H1 (cell line): ENCODE data around the gene ASPA. TPM values are rescaled to one million over a fixed set of nuclear protein-coding genes. Genes with fewer than 3 reads are reported as not detected.

Source experiments
- CTCF ChIA-PET: fragments of 300-600 bp; sonication (Branson Sonifier 250); formaldehyde crosslinking; loops from one replicate; lab custom pipeline; 2021; ENCODE audit not compliant: partially characterized antibody; lab: Charles Lee
- POLR2A ChIA-PET: fragments of 300-600 bp; sonication (Branson Sonifier 250); formaldehyde crosslinking; loops from one replicate; lab custom pipeline; 2021; ENCODE audit warnings: inconsistent platforms; ENCODE audit not compliant: partially characterized antibody; lab: Charles Lee
- DNase-seq, 2 experiments: peaks; one replicate each; pipeline versions ENCODE4 v3.0.0 to v3.0.0-alpha.2; 2010 to 2022; ENCODE audit warnings: low spot score in 2 of 2, low read depth in 1 of 2, mixed read lengths in 1 of 2
- FAIRE-seq: peaks from 2 replicates; lab custom pipeline; 2011; peaks lifted over from hg19 to GRCh38; lab: Jason Lieb, UNC
- H2AFZ ChIP-seq: 2 replicates; pipeline ENCODE4 v1.8.1; 2012; ENCODE audit warnings: low read length, inconsistent platforms
- H2AK5ac ChIP-seq: 2 replicates; pipeline ENCODE4 v1.6.1; 2013; ENCODE audit warnings: low read depth, low read length
- H2BK120ac ChIP-seq: replicated peaks from 2 replicates; pipeline ENCODE3; 2013; ENCODE audit warnings: low read depth, low read length, inconsistent platforms
- H2BK12ac ChIP-seq: 2 replicates; pipeline ENCODE4 v1.6.1; 2013; ENCODE audit warnings: low read depth, low read length
- H2BK15ac ChIP-seq: 2 replicates; pipeline ENCODE4 v1.6.1; 2013; ENCODE audit warnings: low read length
- H2BK20ac ChIP-seq: 2 replicates; pipeline ENCODE4 v1.6.1; 2013; ENCODE audit warnings: low read length
- H2BK5ac ChIP-seq: 2 replicates; pipeline ENCODE4 v1.6.1; 2013; ENCODE audit warnings: low read depth, low read length
- H3K14ac ChIP-seq: 2 replicates; pipeline ENCODE4 v1.6.1; 2013; ENCODE audit warnings: inconsistent platforms; ENCODE audit not compliant: insufficient read length
- H3K18ac ChIP-seq: 2 replicates; pipeline ENCODE4 v1.6.1; 2013; ENCODE audit warnings: low read length; ENCODE audit errors: extremely low read depth
- H3K23ac ChIP-seq: 2 replicates; pipeline ENCODE4 v1.6.1; 2013; ENCODE audit warnings: inconsistent platforms; ENCODE audit not compliant: insufficient read length
- H3K23me2 ChIP-seq: 2 replicates; pipeline ENCODE4 v1.6.1; 2013; ENCODE audit warnings: low read depth, low read length
- H3K27ac ChIP-seq: 2 replicates; pipeline ENCODE4 v1.6.1; 2011; ENCODE audit warnings: low read depth, low read length, inconsistent platforms
- H3K27me3 ChIP-seq, 4 experiments: replicated peaks in 1 of 4; 1 replicate in 1 of 4; 2 replicates in 3 of 4; pipeline versions ENCODE4 v1.6.1 to v1.8.1; 2011 to 2013; ENCODE audit warnings: low read length in 3 of 4, mild to moderate bottlenecking in 3 of 4, inconsistent platforms in 2 of 4, mixed read lengths in 2 of 4, moderate library complexity in 1 of 4; ENCODE audit not compliant: control insufficient read depth in 3 of 4, insufficient read depth in 3 of 4; ENCODE audit errors: extremely low read depth in 1 of 4
- H3K36me3 ChIP-seq, 4 experiments: 2 replicates each; pipeline versions ENCODE4 v1.6.1 to v1.8.1; 2011 to 2013; ENCODE audit warnings: mild to moderate bottlenecking in 4 of 4, low read length in 3 of 4, moderate library complexity in 2 of 4, control low read depth in 1 of 4, inconsistent platforms in 1 of 4; ENCODE audit not compliant: insufficient read depth in 4 of 4, control insufficient read depth in 2 of 4
- H3K4ac ChIP-seq: replicated peaks from 2 replicates; pipeline ENCODE3; 2013; ENCODE audit warnings: low read length, low read depth, mixed read lengths, inconsistent platforms; ENCODE audit not compliant: insufficient read length
- H3K4me1 ChIP-seq, 4 experiments: replicated peaks in 1 of 4; 1 replicate in 1 of 4; 2 replicates in 3 of 4; pipeline versions ENCODE4 v1.6.1 to v1.8.1; 2011 to 2013; ENCODE audit warnings: low read length in 3 of 4, inconsistent platforms in 2 of 4, mixed read lengths in 1 of 4; ENCODE audit not compliant: insufficient read depth in 4 of 4, control insufficient read depth in 3 of 4
- H3K4me2 ChIP-seq, 2 experiments: 2 replicates each; pipeline versions ENCODE4 v1.6.1 to v1.8.1; 2011 to 2013; ENCODE audit warnings: low read depth in 2 of 2, low read length in 2 of 2, control low read depth in 1 of 2, inconsistent platforms in 1 of 2, mild to moderate bottlenecking in 1 of 2; ENCODE audit not compliant: insufficient read depth in 1 of 2
- H3K4me3 ChIP-seq, 4 experiments: fragments of 200-600, 300-600 bp in 1 of 4; sonication (generic), shearing (Covaris generic), sonication (Bioruptor Twin) in 1 of 4; 2 replicates each; pipeline versions ENCODE4 v1.5.1 to v1.8.1; 2011 to 2016; ENCODE audit warnings: low read length in 4 of 4, low read depth in 3 of 4, control low read depth in 2 of 4, inconsistent platforms in 2 of 4, mild to moderate bottlenecking in 2 of 4, mixed read lengths in 1 of 4, moderate library complexity in 1 of 4; ENCODE audit not compliant: insufficient read depth in 2 of 4; ENCODE audit errors: extremely low read depth in 1 of 4
- H3K56ac ChIP-seq: replicated peaks from 2 replicates; pipeline ENCODE3; 2013; ENCODE audit warnings: low read depth, mild to moderate bottlenecking, mixed read lengths, low read length, inconsistent platforms; ENCODE audit not compliant: insufficient read length
- H3K79me1 ChIP-seq: 2 replicates; pipeline ENCODE4 v1.6.1; 2013; ENCODE audit warnings: low read depth, low read length, control low read depth
- H3K79me2 ChIP-seq, 2 experiments: 2 replicates each; pipeline versions ENCODE4 v1.6.1 to v1.8.1; 2012 to 2013; ENCODE audit warnings: low read length in 2 of 2, mild to moderate bottlenecking in 2 of 2, inconsistent platforms in 1 of 2; ENCODE audit not compliant: insufficient read depth in 2 of 2, control insufficient read depth in 1 of 2
- H3K9ac ChIP-seq, 4 experiments: replicated peaks in 1 of 4; 1 replicate in 1 of 4; 2 replicates in 3 of 4; pipeline versions ENCODE4 v1.6.1 to v1.8.1; 2011 to 2013; ENCODE audit warnings: low read depth in 3 of 4, low read length in 3 of 4, control low read depth in 2 of 4, mild to moderate bottlenecking in 2 of 4, moderate library complexity in 2 of 4, inconsistent platforms in 1 of 4; ENCODE audit errors: extremely low read depth in 1 of 4
- H3K9me3 ChIP-seq, 2 experiments: 2 replicates each; pipeline versions ENCODE4 v1.6.1 to v1.8.1; 2012 to 2013; ENCODE audit warnings: mild to moderate bottlenecking in 2 of 2, moderate library complexity in 2 of 2, control low read depth in 1 of 2, inconsistent platforms in 1 of 2, low read depth in 1 of 2, low read length in 1 of 2, mixed read lengths in 1 of 2; ENCODE audit not compliant: insufficient read depth in 2 of 2
- H4K20me1 ChIP-seq, 2 experiments: replicated peaks in 1 of 2; 2 replicates each; pipeline versions ENCODE3 to v1.8.1; 2011 to 2013; ENCODE audit warnings: inconsistent platforms in 2 of 2, low read length in 2 of 2, mild to moderate bottlenecking in 1 of 2; ENCODE audit not compliant: insufficient read depth in 2 of 2, control insufficient read depth in 1 of 2
- H4K5ac ChIP-seq: 2 replicates; pipeline ENCODE4 v1.6.1; 2013; ENCODE audit warnings: low read length, low read depth, mixed read lengths, inconsistent platforms; ENCODE audit not compliant: insufficient read length
- H4K8ac ChIP-seq: 2 replicates; pipeline ENCODE4 v1.8.0; 2013; ENCODE audit warnings: mild to moderate bottlenecking, moderate library complexity, low read length, inconsistent platforms; ENCODE audit not compliant: insufficient read depth; ENCODE audit errors: extremely low read depth
- H4K91ac ChIP-seq: replicated peaks from 2 replicates; pipeline ENCODE3; 2013; ENCODE audit warnings: low read length, mixed read lengths, inconsistent platforms; ENCODE audit not compliant: insufficient read length
- CHD2 ChIP-seq: IDR thresholded peaks from 2 replicates; pipeline ENCODE4 v1.6.1; 2012; ENCODE audit warnings: low read length, improper control_type of control experiment
- CREB1 ChIP-seq: IDR thresholded peaks from 2 replicates; pipeline ENCODE4 v1.6.1; 2012; ENCODE audit warnings: inconsistent platforms
- EGR1 ChIP-seq: IDR thresholded peaks from 2 replicates; pipeline ENCODE4 v1.6.1; 2011; ENCODE audit warnings: low read depth, low read length, borderline replicate concordance
- GABPA ChIP-seq: IDR thresholded peaks from 2 replicates; pipeline ENCODE4 v1.6.1; 2011; ENCODE audit warnings: mild to moderate bottlenecking, low read length, moderate library complexity, borderline replicate concordance; ENCODE audit not compliant: insufficient read depth
- HDAC2 ChIP-seq, 2 experiments: fragments of 300-600 bp in 1 of 2; sonication (generic) in 1 of 2; IDR thresholded peaks; 2 replicates each; pipeline ENCODE4 v1.6.1; 2011 to 2012; ENCODE audit warnings: low read depth in 2 of 2, low read length in 2 of 2, mild to moderate bottlenecking in 2 of 2, moderate library complexity in 2 of 2, borderline replicate concordance in 1 of 2, inconsistent platforms in 1 of 2
- HDAC6 ChIP-seq: IDR thresholded peaks from one replicate; pipeline ENCODE4 v1.7.1; 2012; ENCODE audit warnings: low read depth, mild to moderate bottlenecking, inconsistent platforms, low read length, moderate library complexity
- JUND ChIP-seq: IDR thresholded peaks from 2 replicates; pipeline ENCODE4 v1.6.1; 2011; ENCODE audit warnings: mild to moderate bottlenecking, improper control_type of control experiment, low read length
- MAFK ChIP-seq: IDR thresholded peaks from 2 replicates; pipeline ENCODE4 v1.6.1; 2012; ENCODE audit warnings: low read depth, mild to moderate bottlenecking, improper control_type of control experiment, low read length
- PHF8 ChIP-seq: fragments of 200-600 bp; sonication (generic); conservative IDR thresholded peaks from 2 replicates; pipeline ENCODE4 v1.7.1; 2012; ENCODE audit warnings: low read depth, mild to moderate bottlenecking, inconsistent platforms, low read length, moderate library complexity
- POLR2AphosphoS5 ChIP-seq: IDR thresholded peaks from 2 replicates; pipeline ENCODE4 v1.6.1; 2011; ENCODE audit warnings: low read depth, low read length
- SIN3A ChIP-seq, 2 experiments: IDR thresholded peaks in 1 of 2; conservative IDR thresholded peaks in 1 of 2; 2 replicates each; pipeline ENCODE4 v1.6.1; 2011 to 2012; ENCODE audit warnings: low read length in 2 of 2, improper control_type of control experiment in 1 of 2, low read depth in 1 of 2, mild to moderate bottlenecking in 1 of 2
- SIRT6 ChIP-seq: IDR thresholded peaks from one replicate; pipeline ENCODE4 v1.7.1; 2012; ENCODE audit warnings: low read length, inconsistent platforms
- SIX5 ChIP-seq: IDR thresholded peaks from 2 replicates; pipeline ENCODE4 v1.6.1; 2011; ENCODE audit warnings: mild to moderate bottlenecking, low read depth, low read length
- TAF1 ChIP-seq: IDR thresholded peaks from 2 replicates; pipeline ENCODE4 v1.6.1; 2011; ENCODE audit warnings: mild to moderate bottlenecking, low read depth, low read length
- whole genome bisulfite sequencing, 2 experiments: shearing (Covaris generic) in 1 of 2; methylation state at CpG; one replicate each; pipeline versions ENCODE4 v1.1.6 to v1.1.7; 2013 to 2015; ENCODE audit warnings: low lambda C conversion rate in 2 of 2, mixed read lengths in 2 of 2, inconsistent platforms in 1 of 2, low coverage in 1 of 2, missing lambda C conversion rate in 1 of 2; ENCODE audit not compliant: insufficient replicate concordance in 2 of 2, insufficient coverage in 1 of 2, insufficient read length in 1 of 2; ENCODE audit errors: extremely low coverage in 1 of 2, missing lambda C conversion rate in 1 of 2; 5-methylcytosine and 5-hydroxymethylcytosine counted together
- polyA plus RNA-seq, 7 experiments: library from polyadenylated mRNA; depleted of rRNA in 3 of 7; stranded (reverse) in 5 of 7; unstranded in 2 of 7; fragments of >200 nt in 5 of 7; fragments of 200-250 nt in 2 of 7; gene quantifications; 1 replicate in 5 of 7; 2 replicates in 1 of 7; 4 replicates in 1 of 7; pipeline versions ENCODE4 v1.2.1 to v1.2.3, GENCODE V29; 2011 to 2013; ENCODE audit warnings: missing spikeins in 2 of 7, mixed read lengths in 2 of 7
- total RNA-seq: library from RNA; stranded (reverse); fragmentation: NEBNext Ultra II Directional; extraction: Animal tissue kit (Norgen Biotek cat#: 25700); gene quantifications from 2 replicates; pipeline ENCODE4 v1.2.1, GENCODE V29; 2021

Gene ASPA
- total and polyA plus RNA-seq, 2 of the 8 experiments (the other 6 are each of a cell fraction or from before 2014, with no cell fraction given) = 0.03 TPM; not detected in 1

GRCh38 chr17:3502466-3502865, 26.7 kb downstream of the ASPA start:
- no peak overlapping the region for H2AK5ac ChIP-seq
- no peaks in the 10 kb centered on the region for H3K79me2 ChIP-seq
- no peaks in the 10 kb centered on the region for H3K36me3 ChIP-seq
- no peak overlapping the region for H2BK5ac ChIP-seq
- H2AFZ ChIP-seq = no peak overlapping the region
- H4K8ac ChIP-seq = no peak overlapping the region; the same call in 1 of the 2 replicates
- no peak overlapping the region for H3K56ac ChIP-seq
- H4K91ac ChIP-seq = no peak overlapping the region
- H3K79me1 ChIP-seq = no peaks in the 10 kb centered on the region
- CTCF ChIA-PET = no interaction called here
- H3K4me2 ChIP-seq = no peak overlapping the region
- peaks cover 0 to 6% of the 10 kb centered on the region in 2 experiments; a peak in 3 of 4 replicates for H3K9me3 ChIP-seq
- TF ChIP-seq MAFK (no peak), HDAC2 (IDR thresholded peaks at IDR 0.05; ENCODE audit: borderline replicate concordance in 1 of 2, low read depth in 2 of 2, low read length in 2 of 2) (no peak), EGR1 (no peak), JUND (no peak), SIN3A (conservative IDR thresholded peaks at IDR 0.05 in 1 of 2, IDR thresholded peaks at IDR 0.05 in 1 of 2; ENCODE audit: low read depth in 1 of 2, low read length in 2 of 2) (no peak), SIRT6 (no peak), HDAC6 (no peak), PHF8 (no peak), CHD2 (no peak), CREB1 (no peak), GABPA (no peak), TAF1 (no peak), SIX5 (no peak), POLR2AphosphoS5 (no peak)
- H2BK12ac ChIP-seq = no peak overlapping the region
- FAIRE-seq = no peak
- no peak overlapping the region for H4K5ac ChIP-seq
- H3K9ac ChIP-seq = no peak overlapping the region
- H3K4me3 ChIP-seq = no peak overlapping the region
- no peak overlapping the region for H3K4ac ChIP-seq
- POLR2A ChIA-PET = no interaction called here
- H3K18ac ChIP-seq = no peak overlapping the region
- H3K4me1 ChIP-seq = peaks cover 0 to 8% (median under 1%) of the 10 kb centered on the region in 4 experiments; a peak in 2 of 7 replicates
- no peak overlapping the region for H3K14ac ChIP-seq
- no peak for DNase-seq
- H2BK15ac ChIP-seq = no peak overlapping the region
- no peaks in the 10 kb centered on the region for H3K23me2 ChIP-seq
- no peak overlapping the region for H2BK120ac ChIP-seq
- no peak overlapping the region for H2BK20ac ChIP-seq
- H3K27ac ChIP-seq = no peak overlapping the region
- H4K20me1 ChIP-seq = no peaks in the 10 kb centered on the region
- H3K27me3 ChIP-seq = no peaks in the 10 kb centered on the region
- H3K23ac ChIP-seq = no peak overlapping the region
- 90% methylated on average over 4 of the region's 5 CpGs; no CpG with 5 or more reads in 1 of the 2 experiments for WGBS, 2 experiments
